KBM-7 (cell line): Measurements from ENCODE around the gene ZDBF2.
"Not testable (repeated sequence)": the region's sequence is repeated elsewhere in the genome, so short reads cannot be mapped to it uniquely, and the experiment has no call there.

ENCODE experiments used
- DNase-seq: peaks from one replicate; pipeline ENCODE4 v3.0.0-alpha.2; 2015
- in situ Hi-C: fragments of 300-500 bp; cut with MboI; formaldehyde crosslinking; loops from 2 replicates; pipeline ENCODE4 v1.14.3; 2020; ENCODE audit warnings: low sequenced_read_pairs, low pct_unique_long_range_greater_than_20kb, mixed read lengths

The ZDBF2 gene

GRCh38 chr2:206305523-206306245, 31.2 kb downstream of the ZDBF2 start:
- no peak for DNase-seq

GRCh38 chr2:206311026-206311425, 36.6 kb downstream of the ZDBF2 start:
- in situ Hi-C loops = no loop called here
- DNase-seq = no peak

More at GRCh38 chr2:206305523-206306245, 31.2 kb downstream of the ZDBF2 start:
- in situ Hi-C loops = no loop called here

GRCh38 chr2:206316141-206316540, 41.7 kb downstream of the ZDBF2 start:
- DNase-seq = no peak
- in situ Hi-C loops = no loop called here

- no peak for DNase-seq
- in situ Hi-C loops = no loop called here
These were observed 48.6 kb downstream of the ZDBF2 start for GRCh38 chr2:206323033-206323432.

GRCh38 chr2:206323486-206323885, 49.0 kb downstream of the ZDBF2 start:
- DNase-seq = no peak
- in situ Hi-C loops = no loop called here

GRCh38 chr2:206324869-206325268, 50.4 kb downstream of the ZDBF2 start:
- DNase-seq = no peak
- in situ Hi-C loops = no loop called here

GRCh38 chr2:206328974-206329373, 54.5 kb downstream of the ZDBF2 start:
- in situ Hi-C loops = no loop called here
- DNase-seq = no peak

- no peak for DNase-seq
- in situ Hi-C loops = no loop called here
These were observed 62.4 kb downstream of the ZDBF2 start for GRCh38 chr2:206336861-206337260.

- in situ Hi-C loops = no loop called here
- DNase-seq = no peak
These were observed 63.5 kb downstream of the ZDBF2 start for GRCh38 chr2:206337956-206338355.

- DNase-seq = no peak
- in situ Hi-C loops = no loop called here
These were observed 66.9 kb downstream of the ZDBF2 start for GRCh38 chr2:206341396-206341795.

GRCh38 chr2:206343144-206343543, 68.7 kb downstream of the ZDBF2 start:
- no peak for DNase-seq
- in situ Hi-C loops = no loop called here

- in situ Hi-C loops = no loop called here
- DNase-seq = no peak
These were observed 69.4 kb downstream of the ZDBF2 start for GRCh38 chr2:206343816-206344215.

GRCh38 chr2:206345606-206346005, 71.1 kb downstream of the ZDBF2 start:
- in situ Hi-C loops = no loop called here
- DNase-seq = no peak

- no peak for DNase-seq
- in situ Hi-C loops = no loop called here
These were observed 74.9 kb downstream of the ZDBF2 start for GRCh38 chr2:206349375-206349774.

- no peak for DNase-seq
- in situ Hi-C loops = no loop called here
These were observed 78.1 kb downstream of the ZDBF2 start for GRCh38 chr2:206352571-206352970.

GRCh38 chr2:206353685-206354084, 79.2 kb downstream of the ZDBF2 start:
- peak; percentile 2 for DNase-seq
- in situ Hi-C loops = no loop called here

- DNase-seq = no peak
- in situ Hi-C loops = no loop called here
These were observed 79.7 kb downstream of the ZDBF2 start for GRCh38 chr2:206354129-206354528.

GRCh38 chr2:206356840-206357239, 82.4 kb downstream of the ZDBF2 start:
- in situ Hi-C loops, DNase-seq: not testable (repeated sequence)

GRCh38 chr2:206360840-206361239, 86.4 kb downstream of the ZDBF2 start:
- in situ Hi-C loops, DNase-seq: not testable (repeated sequence)

- no peak for DNase-seq
- in situ Hi-C loops = no loop called here
These were observed 87.1 kb downstream of the ZDBF2 start for GRCh38 chr2:206361407-206362045.
